ENCODE results near the gene TST. TPM values are rescaled to one million over a fixed set of nuclear protein-coding genes. Genes with fewer than 3 reads are reported as not detected.

TST gene
- total and polyA plus RNA-seq, 9 of the 15 experiments (the other 6 are each of a cell fraction or from before 2014, with no cell fraction given): 1.4 to 26.9 (median 12.4) TPM

GRCh38 chr22:37063431-37064420 is 44.5 kb upstream of the TST start:
- TF ChIP-seq TRIM28 (IDR thresholded peaks at IDR 0.05): no peak
- TF ChIP-seq IFI16 (CRISPR knock-in tag; IDR thresholded peaks at IDR 0.05): no peak
- TF ChIP-seq NFIC (IDR thresholded peaks at IDR 0.05): peak; percentile 58; the same call in 1 of the 2 replicates
- no peak for TF ChIP-seq HDAC3 (IDR thresholded peaks at IDR 0.05; ENCODE audit: borderline replicate concordance, partially characterized antibody)
- TF ChIP-seq PBX2 (CRISPR knock-in tag; IDR thresholded peaks at IDR 0.05; ENCODE audit: low read depth): no peak
- TF ChIP-seq PBX2 (tag; conservative IDR thresholded peaks at IDR 0.05; ENCODE audit: low read depth): no peak
- no peak overlapping the region for H3K4me2 ChIP-seq (ENCODE audit: insufficient read depth, low read length)
- H3K9me1 ChIP-seq (ENCODE audit: control insufficient read depth, insufficient read depth, low read length): no peaks in the 10 kb centered on the region
- H2AFZ ChIP-seq (ENCODE audit: low read depth, low read length): no peak overlapping the region
- WGBS (ENCODE audit: insufficient coverage, low coverage, missing lambda C conversion rate): 8% methylated on average over 16 of the region's 28 CpGs
- no peaks in the 10 kb centered on the region for H3K9me3 ChIP-seq (replicated peaks; ENCODE audit: control insufficient read depth, insufficient read depth, low read depth, low read length)
- intact Hi-C loops (cut with micrococcal nuclease) (no loop called here), in situ Hi-C loops (cut with MboI) (no loop called here)
- H3K36me3 ChIP-seq (ENCODE audit: control insufficient read depth, insufficient read depth, low read length): no peaks in the 10 kb centered on the region
- no peak for ATAC-seq
- no TSS peak for BruUV-seq (replicated peaks)
- DNase-seq (ENCODE audit: extremely low read depth in 1 of 4, low spot score in 3 of 4): no peak
- no peak overlapping the region for H3K9ac ChIP-seq (ENCODE audit: insufficient read depth in 1 of 2, low read depth in 2 of 2, low read length in 2 of 2)
- H4K20me1 ChIP-seq (replicated peaks; ENCODE audit: control insufficient read depth, insufficient read depth, low read length): no peaks in the 10 kb centered on the region; the same call in 1 of the 2 replicates
- POLR2A ChIA-PET: interaction anchor here (0.6 kb wide), 1 partner anchor 11 kb away, joined by 3 read pairs; no protein-coding TSS in a partner anchor
- no peaks in the 10 kb centered on the region for H3K79me2 ChIP-seq (ENCODE audit: control insufficient read depth, insufficient read depth, low read length)
- FAIRE-seq: no peak
- peaks cover 4 to 77% of the 10 kb centered on the region in 2 experiments; a peak in 4 of 5 replicates for H3K27me3 ChIP-seq (ENCODE audit: control insufficient read depth in 2 of 2, insufficient read depth in 2 of 2, low read length in 2 of 2)
- no peaks in the 10 kb centered on the region; a peak in 1 of 5 replicates for H3K4me1 ChIP-seq (replicated peaks in 1 of 2; ENCODE audit: control insufficient read depth in 2 of 2, insufficient read depth in 2 of 2, low read length in 2 of 2)
- CTCF ChIA-PET (ENCODE audit: low intra/inter-chr PET ratio): no interaction called here
- H3K4me3 ChIP-seq: no peak overlapping the region
- no peak overlapping the region for H3K27ac ChIP-seq (ENCODE audit: extremely low read depth, low read depth, low read length)

Measured in K562 (cell line).